LoVo (cell line): Measurements from ENCODE around the gene CAB39.

Source experiments
- DNase-seq: peaks from one replicate; pipeline ENCODE4 v3.0.0-alpha.2; 2016; ENCODE audit warnings: low spot score

CAB39 gene

GRCh38 chr2:230785346-230785745, 72.7 kb downstream of the CAB39 start:
- DNase-seq, result no peak

- no peak for DNase-seq
Measured at GRCh38 chr2:230787101-230787500, 74.5 kb downstream of the CAB39 start.

DNA sequence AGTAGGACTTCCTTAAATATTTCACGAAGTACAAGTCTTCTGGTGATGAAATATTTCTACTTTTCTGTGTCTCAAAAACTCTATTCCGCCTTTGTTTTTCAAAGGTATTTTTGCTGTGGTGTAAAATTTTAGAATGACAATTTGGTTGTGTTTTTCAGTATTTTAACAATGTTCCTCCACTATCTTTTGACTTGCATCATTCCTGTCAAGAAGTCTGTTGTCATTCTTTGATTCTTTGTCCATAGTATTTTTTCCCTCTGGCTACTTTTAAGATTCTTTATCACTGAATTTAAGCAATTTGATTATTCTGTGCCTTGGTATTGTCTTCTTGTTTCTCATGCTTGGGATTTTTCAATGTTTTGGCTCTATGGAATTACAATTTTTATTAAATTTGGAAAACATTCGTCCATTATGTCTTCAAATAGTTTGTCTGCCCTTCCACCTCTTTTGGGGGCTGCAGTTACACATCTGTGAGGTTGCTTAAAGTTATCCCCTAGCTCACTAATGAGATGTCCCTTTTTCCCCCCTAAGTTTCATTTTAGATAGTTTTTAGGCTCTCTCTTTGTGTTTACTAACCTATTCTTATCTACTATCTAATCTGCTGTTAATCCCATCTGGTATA, 76.0 kb downstream of the CAB39 start:
- DNase-seq, result no peak

GRCh38 chr2:230790981-230791380, 78.3 kb downstream of the CAB39 start:
- DNase-seq, result no peak

- DNase-seq, result peak; percentile 89
Measured at GRCh38 chr2:230793572-230794359, 81.1 kb downstream of the CAB39 start.

GRCh38 chr2:230794497-230794896, 81.9 kb downstream of the CAB39 start:
- no peak for DNase-seq

GRCh38 chr2:230795856-230796255, 83.2 kb downstream of the CAB39 start:
- DNase-seq, result no peak

GRCh38 chr2:230796280-230796862, 83.7 kb downstream of the CAB39 start:
- no peak for DNase-seq

- no peak for DNase-seq
Measured at GRCh38 chr2:230797515-230798495, 85.2 kb downstream of the CAB39 start.

- peak; percentile 52 for DNase-seq
Measured at GRCh38 chr2:230798769-230799399, 86.2 kb downstream of the CAB39 start.

DNA sequence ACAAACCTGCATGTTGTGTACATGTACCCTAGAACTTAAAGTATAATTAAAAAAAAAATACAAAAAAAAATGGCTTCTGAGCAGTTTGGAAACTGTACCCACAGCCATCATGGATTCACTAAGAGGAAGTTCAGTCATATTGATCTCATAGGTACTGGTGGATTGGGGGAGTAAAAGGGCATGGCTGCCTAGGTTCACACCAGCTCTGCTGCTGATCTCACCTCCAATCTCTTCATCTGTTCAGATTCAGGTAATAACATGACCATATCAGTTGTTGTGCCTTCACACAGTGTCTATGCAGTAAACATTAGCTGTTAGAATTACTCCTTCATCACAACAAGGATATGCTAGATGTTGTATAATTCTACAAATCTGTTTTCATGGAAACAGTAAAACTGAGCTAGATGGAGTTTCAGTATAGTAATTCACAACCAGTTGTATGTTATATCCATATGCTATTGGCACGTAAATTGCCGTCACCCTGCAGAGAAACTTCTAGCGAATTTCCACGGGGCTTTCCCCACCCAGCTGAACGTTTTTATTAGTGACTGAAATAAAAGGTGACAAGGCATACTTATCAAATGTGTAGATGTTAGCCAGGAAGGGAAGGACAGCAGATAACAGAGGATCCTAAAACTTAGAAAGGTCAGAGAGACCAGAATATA, 92.8 kb downstream of the CAB39 start:
- no peak for DNase-seq

- DNase-seq, result no peak
Measured at GRCh38 chr2:230807729-230808128, 95.1 kb downstream of the CAB39 start.

DNA sequence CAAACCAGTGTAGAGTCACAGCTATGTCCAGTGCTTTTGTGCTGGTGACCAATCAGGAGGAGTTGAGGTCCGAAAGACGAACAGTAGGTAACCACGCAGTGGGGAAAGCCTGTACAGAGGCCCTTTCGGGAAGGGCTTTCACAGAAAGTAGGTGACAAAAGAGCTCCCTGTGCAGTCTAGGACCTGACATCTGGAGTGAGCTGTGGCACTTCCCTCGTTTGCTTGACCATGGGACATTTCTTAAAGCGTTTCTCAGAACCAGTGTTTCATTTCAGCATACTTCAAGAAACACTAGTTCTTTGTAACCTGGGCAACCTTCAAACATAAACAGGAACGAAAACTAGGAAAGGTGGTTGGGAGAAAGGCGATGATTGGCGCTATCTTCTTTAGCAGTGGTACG, 96.4 kb downstream of the CAB39 start:
- no peak for DNase-seq

DNA sequence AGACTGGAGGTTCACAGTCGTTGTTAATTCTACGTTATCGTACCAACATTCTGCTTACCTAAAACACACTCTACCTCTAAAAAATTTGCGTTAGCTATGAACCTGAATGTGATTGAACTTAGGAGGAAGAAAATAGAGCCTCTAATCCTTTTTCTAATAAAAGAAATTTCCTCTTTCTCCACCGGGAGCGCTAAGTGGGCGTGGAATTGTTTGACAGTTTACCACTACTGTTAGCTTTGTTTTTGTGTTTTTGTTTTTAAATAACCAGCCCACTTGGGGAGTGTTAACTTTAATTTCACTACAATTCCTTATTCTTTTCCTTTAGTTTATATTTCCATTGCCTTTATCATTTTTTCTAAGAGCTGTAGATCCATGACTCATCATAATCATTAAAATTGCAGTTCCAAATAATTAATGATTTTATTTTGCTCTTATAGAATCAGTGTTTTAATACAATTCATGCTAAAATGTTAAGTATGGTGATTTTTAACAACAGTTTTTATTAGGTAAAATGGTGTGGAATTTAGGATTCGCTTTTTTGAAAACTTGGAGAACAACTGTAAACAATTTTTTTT, 97.1 kb downstream of the CAB39 start:
- no peak for DNase-seq

- DNase-seq, result no peak
Measured at GRCh38 chr2:230811508-230811907, 98.9 kb downstream of the CAB39 start.

GRCh38 chr2:230812033-230812432, 99.4 kb downstream of the CAB39 start:
- no peak for DNase-seq

GRCh38 chr2:230814616-230815015, 102.0 kb downstream of the CAB39 start:
- DNase-seq, result no peak

DNA sequence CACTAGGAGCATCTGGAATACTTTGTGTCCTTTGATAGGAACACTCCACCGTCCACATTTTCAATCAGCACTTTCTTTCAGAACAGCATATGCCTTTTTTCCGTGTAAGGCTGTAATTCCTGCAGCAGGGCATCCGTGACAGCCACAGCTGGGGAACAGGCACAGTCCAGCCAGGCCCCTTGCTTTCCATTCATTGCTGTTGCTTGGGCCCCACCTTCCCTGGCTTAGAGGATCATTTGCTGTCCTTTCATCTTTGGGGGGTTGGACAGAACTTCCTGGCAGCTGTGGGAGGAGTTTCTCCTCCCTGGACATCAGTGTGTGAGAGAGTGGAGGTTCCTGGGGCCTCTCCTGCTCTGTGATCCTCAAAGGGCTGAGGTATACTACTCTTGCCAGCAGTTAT, 102.4 kb downstream of the CAB39 start:
- DNase-seq, result no peak

DNA sequence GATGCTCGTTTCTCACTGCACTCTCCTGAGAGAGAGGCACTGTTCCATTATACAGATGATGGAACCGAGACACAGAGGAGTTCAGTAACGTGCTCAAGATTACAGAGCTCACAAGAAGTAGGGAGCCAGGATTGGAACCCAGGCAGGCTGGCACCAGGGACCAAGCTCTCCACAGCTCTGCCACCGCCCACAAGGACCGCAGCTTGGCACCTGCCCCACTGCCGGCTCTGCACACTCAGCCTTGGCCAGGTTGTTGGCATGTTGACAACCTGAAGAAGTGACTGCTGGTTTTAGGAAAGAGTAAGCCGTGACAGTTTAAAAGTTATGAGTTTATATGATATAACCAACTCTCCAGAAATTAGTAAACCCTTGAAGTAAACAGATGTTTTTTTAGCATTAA, 104.1 kb downstream of the CAB39 start:
- DNase-seq, result no peak

- DNase-seq, result no peak
Measured at GRCh38 chr2:230819433-230819832, 106.8 kb downstream of the CAB39 start.
